Parathyroid adenoma (tissue), 2 donors: ENCODE data around the gene CNGA2.

Experiments
- H2AFZ ChIP-seq: fragments of 300-600 bp; sonication (generic); one replicate; pipeline ENCODE4 v1.7.0; 2017; ENCODE audit warnings: antibody characterized with exemption, mild to moderate bottlenecking
- H3K27ac ChIP-seq: fragments of 300-600 bp; sonication (generic); one replicate; pipeline ENCODE4 v1.7.0; 2017
- H3K27me3 ChIP-seq: fragments of 300-600 bp; sonication (generic); one replicate; pipeline ENCODE4 v1.7.0; 2017; ENCODE audit warnings: low read length; ENCODE audit not compliant: control insufficient read depth, insufficient read depth
- H3K36me3 ChIP-seq: fragments of 300-600 bp; sonication (generic); one replicate; pipeline ENCODE4 v1.7.0; 2017; ENCODE audit warnings: low read length; ENCODE audit not compliant: control insufficient read depth, insufficient read depth
- H3K4me1 ChIP-seq: fragments of 300-600 bp; sonication (generic); one replicate; pipeline ENCODE4 v1.7.0; 2017; ENCODE audit warnings: control low read depth
- H3K4me2 ChIP-seq: fragments of 300-600 bp; sonication (generic); one replicate; pipeline ENCODE4 v1.7.0; 2017; ENCODE audit warnings: low read length
- H3K4me3 ChIP-seq: fragments of 300-600 bp; sonication (generic); one replicate; pipeline ENCODE4 v1.7.0; 2017; ENCODE audit warnings: low read depth, low read length
- H3K79me2 ChIP-seq: fragments of 300-600 bp; sonication (generic); one replicate; pipeline ENCODE4 v1.7.0; 2017; ENCODE audit warnings: control low read depth
- H3K9ac ChIP-seq: fragments of 300-600 bp; sonication (generic); one replicate; pipeline ENCODE4 v1.7.0; 2017; ENCODE audit warnings: mild to moderate bottlenecking
- H3K9me3 ChIP-seq: fragments of 300-600 bp; sonication (generic); one replicate; pipeline ENCODE4 v1.7.0; 2017; ENCODE audit warnings: low read length; ENCODE audit not compliant: control insufficient read depth
- CTCF ChIP-seq: fragments of 300-600 bp; sonication (generic); IDR thresholded peaks from one replicate; pipeline ENCODE4 v1.7.0; 2017; ENCODE audit warnings: antibody characterized with exemption, mild to moderate bottlenecking
- donor health status: primary hyperparathyroidism.

The CNGA2 gene

GRCh38 chrX:151762802-151763201 lies 28.3 kb downstream of the CNGA2 start:
- H3K4me2 ChIP-seq = no peak overlapping the region
- H3K27ac ChIP-seq = no peak overlapping the region
- H3K9me3 ChIP-seq = no peaks in the 10 kb centered on the region
- H3K4me1 ChIP-seq = no peaks in the 10 kb centered on the region
- no peak overlapping the region for H3K4me3 ChIP-seq
- H3K36me3 ChIP-seq = no peaks in the 10 kb centered on the region
- no peak overlapping the region for H3K9ac ChIP-seq
- TF ChIP-seq CTCF = no peak
- no peak overlapping the region for H2AFZ ChIP-seq
- H3K79me2 ChIP-seq = no peaks in the 10 kb centered on the region
- H3K27me3 ChIP-seq = no peaks in the 10 kb centered on the region

GRCh38 chrX:151763711-151764110 lies 29.2 kb downstream of the CNGA2 start:
- H3K4me1 ChIP-seq = no peaks in the 10 kb centered on the region

GRCh38 chrX:151765026-151765425 lies 30.5 kb downstream of the CNGA2 start:
- no peaks in the 10 kb centered on the region for H3K27me3 ChIP-seq
- no peaks in the 10 kb centered on the region for H3K36me3 ChIP-seq
- H3K27ac ChIP-seq = no peak overlapping the region
- H2AFZ ChIP-seq = no peak overlapping the region
- no peak for TF ChIP-seq CTCF
- H3K4me1 ChIP-seq = no peaks in the 10 kb centered on the region
- no peaks in the 10 kb centered on the region for H3K79me2 ChIP-seq
- H3K4me3 ChIP-seq = no peak overlapping the region
- H3K9me3 ChIP-seq = no peaks in the 10 kb centered on the region
- H3K9ac ChIP-seq = no peak overlapping the region
- H3K4me2 ChIP-seq = no peak overlapping the region

More at GRCh38 chrX:151763711-151764110, 29.2 kb downstream of the CNGA2 start:
- Histone ChIP-seq H3K4me2 (no peak overlapping the region), H3K79me2 (no peaks in the 10 kb centered on the region), H3K36me3 (no peaks in the 10 kb centered on the region), H3K9me3 (no peaks in the 10 kb centered on the region), H3K27me3 (no peaks in the 10 kb centered on the region), H3K27ac (no peak overlapping the region), H3K4me3 (no peak overlapping the region), H3K9ac (no peak overlapping the region), H2AFZ (no peak overlapping the region)
- TF ChIP-seq CTCF = no peak

GRCh38 chrX:151771726-151772125 lies 37.2 kb downstream of the CNGA2 start:
- Histone ChIP-seq H2AFZ (no peak overlapping the region), H3K4me3 (no peak overlapping the region), H3K4me2 (no peak overlapping the region), H3K4me1 (no peaks in the 10 kb centered on the region), H3K9ac (no peak overlapping the region), H3K36me3 (no peaks in the 10 kb centered on the region), H3K9me3 (no peaks in the 10 kb centered on the region), H3K27me3 (no peaks in the 10 kb centered on the region), H3K27ac (no peak overlapping the region), H3K79me2 (no peaks in the 10 kb centered on the region)
- TF ChIP-seq CTCF = no peak

GRCh38 chrX:151773434-151773833 lies 38.9 kb downstream of the CNGA2 start:
- TF ChIP-seq CTCF = no peak

More at GRCh38 chrX:151773434-151773833, 38.9 kb downstream of the CNGA2 start:
- no peaks in the 10 kb centered on the region for H3K9me3 ChIP-seq
- no peak overlapping the region for H3K4me2 ChIP-seq
- H3K4me3 ChIP-seq = no peak overlapping the region
- no peak overlapping the region for H2AFZ ChIP-seq
- no peaks in the 10 kb centered on the region for H3K79me2 ChIP-seq
- H3K4me1 ChIP-seq = no peaks in the 10 kb centered on the region
- no peaks in the 10 kb centered on the region for H3K36me3 ChIP-seq
- H3K27me3 ChIP-seq = no peaks in the 10 kb centered on the region
- no peak overlapping the region for H3K27ac ChIP-seq
- no peak overlapping the region for H3K9ac ChIP-seq
